ENCODE measurements around the gene RLBP1. TPM values are rescaled to one million over a fixed set of nuclear protein-coding genes. Genes with fewer than 3 reads are reported as not detected.

The RLBP1 gene
- total and polyA plus RNA-seq, 2 experiments from 2014 or later = not detected

- Mint-ChIP-seq H3K27me3 (ENCODE audit: insufficient read depth, low read depth, poor library complexity) (no peaks in the 10 kb centered on the region), H3K9me3 (no peaks in the 10 kb centered on the region), H3K4me1 (peaks cover 26% of the 10 kb centered on the region), H3K4me3 (no peak overlapping the region), H3K27ac (no peak overlapping the region), H3K36me3 (ENCODE audit: low read depth) (no peaks in the 10 kb centered on the region)
- no peak for TF ChIP-seq JUNB (IDR thresholded peaks at IDR 0.05; ENCODE audit: unreplicated experiment)
- TF ChIP-seq NANOG (IDR thresholded peaks at IDR 0.05; ENCODE audit: borderline replicate concordance) = no peak
- TF ChIP-seq, protein P1, sequence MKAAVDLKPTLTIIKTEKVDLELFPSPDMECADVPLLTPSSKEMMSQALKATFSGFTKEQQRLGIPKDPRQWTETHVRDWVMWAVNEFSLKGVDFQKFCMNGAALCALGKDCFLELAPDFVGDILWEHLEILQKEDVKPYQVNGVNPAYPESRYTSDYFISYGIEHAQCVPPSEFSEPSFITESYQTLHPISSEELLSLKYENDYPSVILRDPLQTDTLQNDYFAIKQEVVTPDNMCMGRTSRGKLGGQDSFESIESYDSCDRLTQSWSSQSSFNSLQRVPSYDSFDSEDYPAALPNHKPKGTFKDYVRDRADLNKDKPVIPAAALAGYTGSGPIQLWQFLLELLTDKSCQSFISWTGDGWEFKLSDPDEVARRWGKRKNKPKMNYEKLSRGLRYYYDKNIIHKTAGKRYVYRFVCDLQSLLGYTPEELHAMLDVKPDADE (IDR thresholded peaks at IDR 0.05) = no peak
- no peak for TF ChIP-seq CREB1 (CRISPR knock-in tag; IDR thresholded peaks at IDR 0.05; ENCODE audit: low read depth)
- no peak overlapping the region for H2AFZ ChIP-seq
- H3K9me2 ChIP-seq (ENCODE audit: insufficient read depth) = no peaks in the 10 kb centered on the region
- H3F3A ChIP-seq (replicated peaks; ENCODE audit: low read depth) = no peaks in the 10 kb centered on the region
- H3K36me3 ChIP-seq (ENCODE audit: insufficient read depth) = no peaks in the 10 kb centered on the region
- no peak overlapping the region for H3K27ac ChIP-seq (ENCODE audit: low read depth)
- no peaks in the 10 kb centered on the region for H4K20me1 ChIP-seq (replicated peaks; ENCODE audit: insufficient read depth)
- ATAC-seq (no peak), DNase-seq (ENCODE audit: low spot score) (no peak)
- no peaks in the 10 kb centered on the region for H3K79me2 ChIP-seq (replicated peaks; ENCODE audit: insufficient read depth)
- no peak overlapping the region for H3K4me2 ChIP-seq
- H3K4me1 ChIP-seq (ENCODE audit: insufficient read depth) = peaks cover 14% of the 10 kb centered on the region
- no peak overlapping the region for H3K4me3 ChIP-seq
- no peaks in the 10 kb centered on the region for H3K27me3 ChIP-seq (ENCODE audit: insufficient read depth)
Measured at GRCh38 chr15:89168316-89168833, 53.0 kb downstream of the RLBP1 start.

GRCh38 chr15:89167267-89168176 lies 53.9 kb downstream of the RLBP1 start:
- H3K27me3 Mint-ChIP-seq (ENCODE audit: insufficient read depth, low read depth, poor library complexity) = no peaks in the 10 kb centered on the region
- no peak overlapping the region for H3K4me3 ChIP-seq
- H3F3A ChIP-seq (replicated peaks; ENCODE audit: low read depth) = no peaks in the 10 kb centered on the region
- H3K4me1 Mint-ChIP-seq = peaks cover 26% of the 10 kb centered on the region
- ATAC-seq (no peak), DNase-seq (ENCODE audit: low spot score) (no peak)
- H3K9me3 Mint-ChIP-seq = no peaks in the 10 kb centered on the region
- no peak overlapping the region for H3K4me3 Mint-ChIP-seq
- H3K27me3 ChIP-seq (ENCODE audit: insufficient read depth) = no peaks in the 10 kb centered on the region
- no peak overlapping the region for H2AFZ ChIP-seq
- H3K4me2 ChIP-seq = no peak overlapping the region
- peaks cover 14% of the 10 kb centered on the region for H3K4me1 ChIP-seq (ENCODE audit: insufficient read depth)
- TF ChIP-seq, protein P2, sequence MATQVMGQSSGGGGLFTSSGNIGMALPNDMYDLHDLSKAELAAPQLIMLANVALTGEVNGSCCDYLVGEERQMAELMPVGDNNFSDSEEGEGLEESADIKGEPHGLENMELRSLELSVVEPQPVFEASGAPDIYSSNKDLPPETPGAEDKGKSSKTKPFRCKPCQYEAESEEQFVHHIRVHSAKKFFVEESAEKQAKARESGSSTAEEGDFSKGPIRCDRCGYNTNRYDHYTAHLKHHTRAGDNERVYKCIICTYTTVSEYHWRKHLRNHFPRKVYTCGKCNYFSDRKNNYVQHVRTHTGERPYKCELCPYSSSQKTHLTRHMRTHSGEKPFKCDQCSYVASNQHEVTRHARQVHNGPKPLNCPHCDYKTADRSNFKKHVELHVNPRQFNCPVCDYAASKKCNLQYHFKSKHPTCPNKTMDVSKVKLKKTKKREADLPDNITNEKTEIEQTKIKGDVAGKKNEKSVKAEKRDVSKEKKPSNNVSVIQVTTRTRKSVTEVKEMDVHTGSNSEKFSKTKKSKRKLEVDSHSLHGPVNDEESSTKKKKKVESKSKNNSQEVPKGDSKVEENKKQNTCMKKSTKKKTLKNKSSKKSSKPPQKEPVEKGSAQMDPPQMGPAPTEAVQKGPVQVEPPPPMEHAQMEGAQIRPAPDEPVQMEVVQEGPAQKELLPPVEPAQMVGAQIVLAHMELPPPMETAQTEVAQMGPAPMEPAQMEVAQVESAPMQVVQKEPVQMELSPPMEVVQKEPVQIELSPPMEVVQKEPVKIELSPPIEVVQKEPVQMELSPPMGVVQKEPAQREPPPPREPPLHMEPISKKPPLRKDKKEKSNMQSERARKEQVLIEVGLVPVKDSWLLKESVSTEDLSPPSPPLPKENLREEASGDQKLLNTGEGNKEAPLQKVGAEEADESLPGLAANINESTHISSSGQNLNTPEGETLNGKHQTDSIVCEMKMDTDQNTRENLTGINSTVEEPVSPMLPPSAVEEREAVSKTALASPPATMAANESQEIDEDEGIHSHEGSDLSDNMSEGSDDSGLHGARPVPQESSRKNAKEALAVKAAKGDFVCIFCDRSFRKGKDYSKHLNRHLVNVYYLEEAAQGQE (IDR thresholded peaks at IDR 0.05; ENCODE audit: unreplicated experiment) = no peak
- H3K27ac ChIP-seq (ENCODE audit: low read depth) = no peak overlapping the region
- no peaks in the 10 kb centered on the region for H3K36me3 ChIP-seq (ENCODE audit: insufficient read depth)
- H3K27ac Mint-ChIP-seq = peak overlapping the region; percentile 79; the same call in 1 of the 2 replicates
- no peaks in the 10 kb centered on the region for H3K9me2 ChIP-seq (ENCODE audit: insufficient read depth)
- H3K36me3 Mint-ChIP-seq (ENCODE audit: low read depth) = no peaks in the 10 kb centered on the region
- no peaks in the 10 kb centered on the region for H4K20me1 ChIP-seq (replicated peaks; ENCODE audit: insufficient read depth)
- no peaks in the 10 kb centered on the region for H3K79me2 ChIP-seq (replicated peaks; ENCODE audit: insufficient read depth)
